Upper lobe of right lung (tissue), 1 donor: Measurements from ENCODE around the gene MPHOSPH9. TPM values are rescaled to one million over a fixed set of nuclear protein-coding genes. Genes with fewer than 3 reads are reported as not detected.

Source experiments
- ATAC-seq: fragments of 200-7000 bp; cut with Tn5 transposase; one replicate; pipeline ENCODE4 v1.9.1; 2020; ENCODE audit warnings: mild to moderate bottlenecking, moderate library complexity
- DNase-seq: peaks from one replicate; pipeline ENCODE4 v3.0.0-alpha.2; 2020
- H3K27ac ChIP-seq: fragments of 200-600 bp; one replicate; pipeline ENCODE4 v1.8.0; 2022
- H3K27me3 ChIP-seq: fragments of 200-600 bp; one replicate; pipeline ENCODE4 v1.8.0; 2022; ENCODE audit warnings: mild to moderate bottlenecking
- H3K36me3 ChIP-seq: fragments of 200-600 bp; one replicate; pipeline ENCODE4 v1.8.0; 2022
- H3K4me1 ChIP-seq: fragments of 200-600 bp; one replicate; pipeline ENCODE4 v1.8.0; 2022
- H3K4me3 ChIP-seq: fragments of 200-600 bp; one replicate; pipeline ENCODE4 v1.8.0; 2022; ENCODE audit warnings: mild to moderate bottlenecking
- H3K9me3 ChIP-seq: fragments of 200-600 bp; one replicate; pipeline ENCODE4 v1.8.0; 2022
- CTCF ChIP-seq: fragments of 200-600 bp; IDR thresholded peaks from one replicate; pipeline ENCODE4 v1.8.0; 2022; ENCODE audit warnings: antibody characterized with exemption
- intact Hi-C: fragments of 100-400 bp; cut with DNase I; formaldehyde crosslinking; loops from one replicate; pipeline ENCODE4 v1.11.0; 2022
- long read RNA-seq: library from polyadenylated mRNA; unstranded; transcript quantifications from one replicate; pipeline ENCODE4 v2.0.0, GENCODE V29; 2021
- total RNA-seq: library from RNA; stranded (reverse); fragmentation: NEBNext Ultra II Directional; extraction: Animal tissue kit (Norgen Biotek cat#: 25700); gene quantifications from one replicate; pipeline ENCODE4 v1.2.1, GENCODE V29; 2021
- donor health status: DM: no; HTN: yes; CAD: no; lungs with severe emphysema.

The MPHOSPH9 gene
- total RNA-seq, result 20.3 TPM
- long read RNA-seq, full-length matches to known transcripts, result 2 of 15 reads
- long read RNA-seq, partial matches to known transcripts, result 1 of 15 reads
- long read RNA-seq, other reads (novel, unspliced or antisense), result 12 of 15 reads

DNA sequence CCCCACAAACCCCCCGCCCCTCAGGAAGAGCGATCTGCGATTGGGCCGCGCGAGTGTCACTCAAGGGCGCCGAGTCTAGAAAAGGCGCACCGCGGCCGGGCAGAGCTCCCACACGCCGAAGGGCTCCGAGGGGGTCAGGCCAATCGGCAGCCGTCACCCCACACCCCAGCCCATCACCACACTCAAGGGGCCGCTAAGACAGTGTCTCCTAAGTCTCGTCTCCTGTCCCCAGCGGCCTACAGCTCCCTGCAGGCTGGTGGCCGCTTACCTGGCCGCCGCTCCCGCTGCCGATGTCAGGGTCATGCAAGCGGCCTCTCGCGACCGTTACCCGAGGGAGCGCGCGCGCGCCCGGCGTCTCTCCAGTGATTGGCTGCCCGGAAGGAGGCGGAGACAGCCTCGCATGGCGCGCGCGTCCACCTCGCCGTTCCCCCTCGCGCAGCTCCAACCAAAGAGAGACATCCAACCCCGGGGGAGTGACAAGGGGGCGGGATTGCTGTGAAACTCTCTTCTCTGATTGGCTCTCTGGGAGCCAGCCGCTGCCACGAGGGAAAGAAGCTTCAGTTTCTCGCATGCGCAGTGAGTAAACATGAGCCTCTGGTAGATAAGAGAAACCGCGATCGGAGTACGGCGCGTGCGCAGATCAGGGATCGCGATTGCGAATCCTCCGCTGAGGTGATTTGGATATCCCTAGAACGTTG, at the start of gene MPHOSPH9, which contains the start of gene MTRFR:
Gene MPHOSPH9 (minus strand): TSS at position 335 of the 698 bp plus-strand sequence. CDS start 2,777 bp downstream, outside the sequence.
Gene MTRFR (plus strand): TSS at position 630 of the 698 bp plus-strand sequence. CDS start 20,239 bp downstream, outside the sequence.
- peak within 1 kb of the TSS; percentile 89 for H3K27ac ChIP-seq
- H3K36me3 ChIP-seq, result peaks cover 4% of the 10 kb centered on the region
- ATAC-seq (peak; percentile 99), DNase-seq (peak; percentile 99)
- peak within 1 kb of the TSS; percentile 74 for H3K4me3 ChIP-seq
- H3K9me3 ChIP-seq, result no peaks in the 10 kb centered on the region
- TF ChIP-seq CTCF, result no peak
- intact Hi-C loops, result no loop called here
- no peaks in the 10 kb centered on the region for H3K27me3 ChIP-seq
- peaks cover 48% of the 10 kb centered on the region for H3K4me1 ChIP-seq

DNA sequence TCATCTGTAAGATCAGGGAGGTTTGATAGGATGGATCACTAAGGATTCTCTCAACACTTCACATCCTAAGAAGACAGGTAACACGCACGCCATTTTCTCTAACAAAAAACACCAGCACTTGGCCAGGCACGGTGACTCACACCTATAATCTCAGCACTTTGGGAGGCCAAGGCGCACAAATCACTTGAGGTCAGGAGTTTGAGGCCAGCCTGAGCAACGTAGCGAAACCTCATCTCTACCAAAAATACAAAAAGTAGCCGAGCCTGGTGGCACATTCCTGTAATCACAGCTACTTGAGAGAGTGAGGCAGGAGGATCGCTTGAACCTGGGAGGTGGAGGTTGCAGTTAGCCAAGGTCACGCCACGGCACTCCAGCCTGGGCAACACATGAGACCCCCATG, 49.2 kb upstream of the MPHOSPH9 start:
- H3K4me1 ChIP-seq, result no peaks in the 10 kb centered on the region
- ATAC-seq, result no peak
- no peaks in the 10 kb centered on the region for H3K36me3 ChIP-seq
- TF ChIP-seq CTCF, result no peak
- H3K9me3 ChIP-seq, result no peaks in the 10 kb centered on the region
- peak; percentile 22 for DNase-seq
- no peak overlapping the region for H3K27ac ChIP-seq
- H3K4me3 ChIP-seq, result no peak overlapping the region
- intact Hi-C loops, result no loop called here
- H3K27me3 ChIP-seq, result no peaks in the 10 kb centered on the region

GRCh38 chr12:123280971-123281370, 48.0 kb upstream of the MPHOSPH9 start:
- TF ChIP-seq CTCF, result no peak
- no peak overlapping the region for H3K4me3 ChIP-seq
- ATAC-seq (no peak), DNase-seq (no peak)
- no peaks in the 10 kb centered on the region for H3K9me3 ChIP-seq
- no peaks in the 10 kb centered on the region for H3K36me3 ChIP-seq
- H3K27me3 ChIP-seq, result no peaks in the 10 kb centered on the region
- H3K27ac ChIP-seq, result no peak overlapping the region
- intact Hi-C loops, result no loop called here
- no peaks in the 10 kb centered on the region for H3K4me1 ChIP-seq

DNA sequence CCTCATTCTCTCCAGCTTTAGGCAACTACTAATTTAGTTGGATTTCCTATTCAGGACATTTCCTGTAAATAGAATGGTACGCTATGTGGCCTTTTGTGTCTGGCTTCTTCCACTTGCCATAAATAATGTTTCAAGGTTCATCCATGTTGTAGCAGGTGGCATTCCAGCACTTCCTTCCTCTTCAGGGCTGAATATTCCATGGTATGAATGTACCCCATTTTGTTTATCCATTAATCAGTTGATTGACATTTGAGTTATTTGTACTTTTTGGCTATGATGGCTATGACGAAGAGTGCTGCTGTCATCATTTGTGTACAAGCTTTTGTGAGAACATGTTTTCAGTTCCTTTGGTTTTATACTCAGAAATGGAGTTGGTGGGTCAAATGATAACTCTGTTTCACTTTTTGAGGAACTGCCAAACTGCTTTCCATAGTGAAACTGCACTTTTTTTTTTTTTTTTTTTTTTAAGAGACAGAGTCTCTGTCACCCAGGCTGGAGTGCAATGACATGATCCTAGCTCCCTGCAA, 45.2 kb upstream of the MPHOSPH9 start:
- H3K27ac ChIP-seq, result peak overlapping the region; percentile 58
- no peak for DNase-seq
- no peak for TF ChIP-seq CTCF
- H3K36me3 ChIP-seq, result no peaks in the 10 kb centered on the region
- no peak overlapping the region for H3K4me3 ChIP-seq
- no peaks in the 10 kb centered on the region for H3K4me1 ChIP-seq
- H3K27me3 ChIP-seq, result no peaks in the 10 kb centered on the region
- H3K9me3 ChIP-seq, result no peaks in the 10 kb centered on the region
- ATAC-seq, result peak; percentile 15
- intact Hi-C loops, result no loop called here

- ATAC-seq (no peak), DNase-seq (peak; percentile 23)
- Histone ChIP-seq H3K4me3 (no peak overlapping the region), H3K27ac (no peak overlapping the region), H3K27me3 (no peaks in the 10 kb centered on the region), H3K9me3 (no peaks in the 10 kb centered on the region), H3K4me1 (peaks cover 28% of the 10 kb centered on the region), H3K36me3 (no peaks in the 10 kb centered on the region)
- no peak for TF ChIP-seq CTCF
- intact Hi-C loops, result no loop called here
Measured at GRCh38 chr12:123273166-123273565, 40.2 kb upstream of the MPHOSPH9 start.
